Measurements from ENCODE around the gene C22orf15. TPM values are rescaled to one million over a fixed set of nuclear protein-coding genes. Genes with fewer than 3 reads are reported as not detected.

The C22orf15 gene
- total RNA-seq, 1 donor, result 0.72 TPM

DNA sequence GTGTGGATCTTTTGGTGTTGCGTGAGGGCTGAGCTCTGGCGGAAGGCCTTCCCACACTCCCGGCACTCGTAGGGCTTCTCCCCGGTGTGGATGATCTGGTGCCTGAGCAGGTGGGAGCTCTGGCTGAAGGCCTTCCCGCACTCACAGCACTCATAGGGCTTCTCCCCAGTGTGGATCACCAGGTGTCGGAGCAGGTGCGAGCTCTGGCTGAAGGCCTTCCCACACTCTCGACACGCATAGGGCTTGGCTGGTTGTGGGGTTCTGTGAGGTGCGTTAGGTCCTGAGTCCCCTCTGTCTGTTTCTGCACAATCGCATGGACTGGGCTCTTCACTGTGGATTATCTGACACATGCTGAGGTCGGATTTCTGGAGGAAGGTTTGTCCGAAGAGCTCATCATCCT, 18.3 kb upstream of the C22orf15 start:
- no peak for DNase-seq (ENCODE audit: insufficient read length, low spot score, missing footprints)
- TF ChIP-seq CTCF (IDR thresholded peaks at IDR 0.05; ENCODE audit: extremely low read depth, low read depth, low read length), result no peak
- H4K20me1 ChIP-seq (ENCODE audit: insufficient read depth, low read length), result peaks cover 4% of the 10 kb centered on the region
- H2AFZ ChIP-seq (ENCODE audit: low read length), result no peak overlapping the region
- no peak overlapping the region for H3K4me2 ChIP-seq (ENCODE audit: insufficient read depth, low read length)
- H3K9me3 ChIP-seq (ENCODE audit: low read depth, low read length), result peaks cover 5% of the 10 kb centered on the region
- no peaks in the 10 kb centered on the region for H3K27me3 ChIP-seq (ENCODE audit: insufficient read depth, low read length)
- H3K4me1 ChIP-seq (ENCODE audit: insufficient read depth, low read length), result peaks cover 1% of the 10 kb centered on the region
- H3K4me3 ChIP-seq (ENCODE audit: insufficient read depth, low read length), result no peak overlapping the region
- H3K79me2 ChIP-seq (ENCODE audit: insufficient read depth, low read length), result peaks cover 8% of the 10 kb centered on the region
- peaks cover 25% of the 10 kb centered on the region for H3K36me3 ChIP-seq (ENCODE audit: insufficient read depth, low read length)
- H3K27ac ChIP-seq (ENCODE audit: low read depth, low read length), result no peak overlapping the region

GRCh38 chr22:23745791-23746190, 17.0 kb upstream of the C22orf15 start:
- no peaks in the 10 kb centered on the region for H3K27me3 ChIP-seq (ENCODE audit: insufficient read depth, low read length)
- peaks cover 5% of the 10 kb centered on the region for H3K9me3 ChIP-seq (ENCODE audit: low read depth, low read length)
- H3K27ac ChIP-seq (ENCODE audit: low read depth, low read length), result no peak overlapping the region
- peaks cover 11% of the 10 kb centered on the region for H3K79me2 ChIP-seq (ENCODE audit: insufficient read depth, low read length)
- no peak overlapping the region for H2AFZ ChIP-seq (ENCODE audit: low read length)
- peaks cover 23% of the 10 kb centered on the region for H3K36me3 ChIP-seq (ENCODE audit: insufficient read depth, low read length)
- no peak overlapping the region for H3K4me3 ChIP-seq (ENCODE audit: insufficient read depth, low read length)
- DNase-seq (ENCODE audit: insufficient read length, low spot score, missing footprints), result peak; percentile 64
- H3K4me2 ChIP-seq (ENCODE audit: insufficient read depth, low read length), result no peak overlapping the region
- TF ChIP-seq CTCF (IDR thresholded peaks at IDR 0.05; ENCODE audit: extremely low read depth, low read depth, low read length), result no peak
- H4K20me1 ChIP-seq (ENCODE audit: insufficient read depth, low read length), result peaks cover 4% of the 10 kb centered on the region
- H3K4me1 ChIP-seq (ENCODE audit: insufficient read depth, low read length), result peaks cover 13% of the 10 kb centered on the region

- no peak for TF ChIP-seq CTCF (IDR thresholded peaks at IDR 0.05; ENCODE audit: extremely low read depth, low read depth, low read length)
- Histone ChIP-seq H3K4me1 (ENCODE audit: insufficient read depth, low read length) (peaks cover 13% of the 10 kb centered on the region), H2AFZ (ENCODE audit: low read length) (peak overlapping the region; percentile 2), H4K20me1 (ENCODE audit: insufficient read depth, low read length) (peaks cover 4% of the 10 kb centered on the region), H3K27ac (ENCODE audit: low read depth, low read length) (no peak overlapping the region), H3K79me2 (ENCODE audit: insufficient read depth, low read length) (peaks cover 11% of the 10 kb centered on the region), H3K36me3 (ENCODE audit: insufficient read depth, low read length) (peaks cover 5% of the 10 kb centered on the region), H3K4me3 (ENCODE audit: insufficient read depth, low read length) (peak overlapping the region; percentile 89), H3K4me2 (ENCODE audit: insufficient read depth, low read length) (peak overlapping the region; percentile 97), H3K9me3 (ENCODE audit: low read depth, low read length) (no peaks in the 10 kb centered on the region), H3K27me3 (ENCODE audit: insufficient read depth, low read length) (no peaks in the 10 kb centered on the region)
- DNase-seq (ENCODE audit: insufficient read length, low spot score, missing footprints), result peak; percentile 92
These were observed 12.9 kb upstream of the C22orf15 start for GRCh38 chr22:23749841-23750301.

DNA sequence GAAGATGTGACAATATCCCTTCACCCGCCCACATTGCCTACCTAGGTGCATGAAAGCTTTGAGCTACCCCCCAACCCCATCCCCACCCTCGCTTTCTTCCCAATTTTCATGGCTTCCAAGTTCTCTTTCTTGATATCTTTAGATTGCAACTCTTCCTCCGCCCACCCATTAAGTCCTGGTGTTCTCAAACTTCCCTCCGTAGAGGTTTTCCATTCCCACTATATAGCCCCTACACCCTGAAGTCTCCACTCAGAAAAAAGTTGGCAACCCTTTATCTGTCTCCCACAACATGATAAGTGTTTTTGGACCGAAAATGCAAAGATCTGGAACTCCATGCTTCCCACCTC, 12.4 kb upstream of the C22orf15 start:
- H3K9me3 ChIP-seq (ENCODE audit: low read depth, low read length), result no peaks in the 10 kb centered on the region

More for the DNA sequence above, 12.4 kb upstream of the C22orf15 start:
- peak; percentile 72 for DNase-seq (ENCODE audit: insufficient read length, low spot score, missing footprints)
- H3K27me3 ChIP-seq (ENCODE audit: insufficient read depth, low read length), result no peaks in the 10 kb centered on the region
- H3K4me2 ChIP-seq (ENCODE audit: insufficient read depth, low read length), result peak overlapping the region; percentile 97
- H3K27ac ChIP-seq (ENCODE audit: low read depth, low read length), result peak overlapping the region; percentile 8
- H3K79me2 ChIP-seq (ENCODE audit: insufficient read depth, low read length), result peaks cover 11% of the 10 kb centered on the region
- peak overlapping the region; percentile 89 for H3K4me3 ChIP-seq (ENCODE audit: insufficient read depth, low read length)
- peaks cover 4% of the 10 kb centered on the region for H4K20me1 ChIP-seq (ENCODE audit: insufficient read depth, low read length)
- peak overlapping the region; percentile 80 for H2AFZ ChIP-seq (ENCODE audit: low read length)
- no peak for TF ChIP-seq CTCF (IDR thresholded peaks at IDR 0.05; ENCODE audit: extremely low read depth, low read depth, low read length)
- H3K4me1 ChIP-seq (ENCODE audit: insufficient read depth, low read length), result peaks cover 13% of the 10 kb centered on the region
- peaks cover under 1% of the 10 kb centered on the region for H3K36me3 ChIP-seq (ENCODE audit: insufficient read depth, low read length)

Measured in osteoblast (primary cell).